GM18505 (cell line): Measurements from ENCODE around the gene SUCO.

ENCODE experiments used
- ATAC-seq: cut with Tn5 transposase; IDR thresholded peaks from one replicate; pipeline ENCODE4 v1.9.1; 2021; ENCODE audit not compliant: unreplicated experiment
- POLR2A ChIP-seq: IDR thresholded peaks from 4 replicates; pipeline ENCODE4 v1.6.1; 2011; ENCODE audit warnings: borderline replicate concordance; ENCODE audit not compliant: insufficient read depth, insufficient read length; ENCODE audit errors: extremely low read depth

The SUCO gene

DNA sequence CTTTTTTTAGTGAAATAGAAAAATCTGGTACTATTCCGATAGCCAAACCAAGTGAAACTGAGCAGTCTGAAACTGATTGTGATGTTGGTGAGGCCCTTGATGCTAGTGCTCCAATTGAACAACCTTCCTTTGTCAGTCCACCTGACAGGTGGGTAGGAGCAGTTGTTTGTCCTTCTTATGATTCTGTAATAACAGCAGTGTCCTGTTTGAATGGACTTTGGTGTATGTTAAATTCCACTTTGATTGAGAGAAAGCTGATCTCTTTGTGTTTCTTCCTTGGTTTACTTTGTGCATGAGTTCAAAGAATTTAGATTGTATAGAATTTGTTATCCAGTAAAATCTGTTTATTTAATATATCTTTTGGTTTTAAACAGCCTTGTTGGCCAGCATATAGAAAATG is 24.3 kb downstream of the SUCO start:
- TF ChIP-seq POLR2A, result no peak
- ATAC-seq, result no peak

DNA sequence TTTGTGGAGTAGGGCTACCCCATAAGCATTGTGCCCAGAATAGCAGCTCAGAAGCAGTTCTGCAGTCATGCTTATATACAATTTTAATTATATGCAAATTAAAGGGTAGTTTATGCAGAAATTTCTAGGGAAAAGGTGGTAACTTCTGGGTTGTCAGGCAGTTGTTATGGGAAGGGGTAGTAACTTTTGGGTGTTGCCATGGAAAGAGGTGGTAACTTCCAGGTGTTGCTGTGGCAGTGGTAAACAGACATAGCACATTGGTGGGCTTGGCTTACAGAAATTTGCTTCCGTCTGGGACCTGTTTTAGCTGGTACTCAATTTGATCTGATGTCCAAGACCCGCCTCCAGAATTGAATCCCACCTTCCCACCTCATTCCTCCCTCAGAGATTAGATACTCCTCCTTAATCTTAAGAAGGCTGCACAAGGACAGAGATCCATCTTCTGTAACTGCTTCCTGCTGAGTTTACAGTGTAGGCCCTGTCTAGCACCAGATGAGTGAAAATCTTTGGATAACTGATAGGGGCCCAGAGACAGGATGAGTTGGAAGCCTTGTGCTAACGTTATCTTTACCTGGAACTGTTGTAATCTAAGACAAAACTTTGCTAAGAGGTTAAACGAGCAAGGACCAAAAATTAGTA is 26.7 kb downstream of the SUCO start:
- ATAC-seq, result no peak
- TF ChIP-seq POLR2A, result no peak

DNA sequence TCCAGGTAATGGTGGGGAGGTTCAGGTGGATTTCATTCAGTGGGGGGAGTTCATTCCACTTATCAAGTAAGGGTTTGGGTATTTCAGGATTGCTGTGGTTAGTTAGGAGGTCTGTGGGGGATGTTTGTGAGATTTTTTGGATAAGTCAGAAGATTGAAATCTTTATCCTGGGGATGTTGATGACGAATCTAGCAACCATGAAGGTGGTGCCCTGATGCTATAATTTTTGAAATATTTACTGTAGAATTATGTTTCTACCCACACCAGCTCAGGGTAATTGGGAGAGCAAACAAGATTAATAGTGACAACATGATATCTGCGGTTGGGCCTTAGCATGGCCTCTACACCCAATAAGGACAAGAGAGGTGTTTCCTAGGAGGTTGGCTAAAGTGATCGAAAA is 28.3 kb downstream of the SUCO start:
- ATAC-seq, result no peak
- no peak for TF ChIP-seq POLR2A

DNA sequence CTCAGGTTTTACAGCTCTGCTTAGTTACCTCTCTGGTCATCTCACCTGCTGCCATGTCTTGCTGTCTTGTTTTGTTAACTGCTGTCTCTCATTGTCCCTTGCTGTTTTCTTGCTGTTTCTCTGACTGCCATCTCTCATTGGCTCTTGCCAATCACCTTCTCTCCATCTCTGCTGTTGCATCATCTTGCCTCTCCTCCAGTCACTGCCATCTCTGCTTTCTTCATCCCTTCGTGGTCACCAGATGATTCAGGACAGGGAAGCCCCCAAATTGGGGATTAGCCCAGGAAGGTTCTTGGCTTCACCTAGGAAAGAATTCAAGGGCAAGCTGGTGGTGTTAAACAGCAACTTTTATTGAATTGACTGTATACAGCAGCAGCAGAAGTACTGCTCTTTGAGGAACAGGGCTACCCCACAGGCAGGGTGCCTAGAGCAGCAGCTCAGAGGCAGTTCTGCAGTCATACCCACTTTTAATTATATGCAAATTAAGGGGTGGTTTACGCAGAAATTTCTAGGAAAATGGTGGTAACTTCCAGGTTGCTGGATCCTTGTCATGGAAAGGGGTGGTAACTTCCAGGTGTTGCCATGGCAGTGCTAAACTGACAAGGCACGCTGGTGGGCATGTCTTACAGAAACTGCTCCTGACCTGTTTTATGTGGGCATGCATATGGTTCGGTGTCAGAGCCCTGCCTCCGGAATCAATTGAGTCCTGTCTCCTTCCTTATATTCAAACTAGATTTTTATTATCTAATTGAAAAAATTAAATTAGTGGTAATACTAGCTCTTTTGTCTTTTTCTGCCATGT is 33.4 kb downstream of the SUCO start:
- TF ChIP-seq POLR2A, result no peak
- no peak for ATAC-seq

DNA sequence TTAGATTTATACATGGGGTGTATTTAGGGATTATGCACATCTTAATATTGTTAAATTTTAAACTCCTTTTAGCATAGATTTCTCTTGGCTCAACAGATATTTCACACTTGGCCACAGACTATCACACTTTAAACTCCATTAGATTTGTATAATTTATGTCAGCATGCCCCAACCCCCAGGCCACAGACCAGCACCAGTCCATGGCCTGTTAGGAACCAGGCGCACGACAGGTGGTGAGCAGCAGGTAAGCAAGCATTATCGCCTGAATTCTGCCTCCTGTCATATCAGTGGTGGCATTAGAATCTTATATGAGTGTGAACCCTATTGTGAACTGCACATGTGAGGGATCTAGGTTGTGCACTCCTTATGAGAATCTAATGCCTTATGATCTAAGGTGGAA is 34.8 kb downstream of the SUCO start:
- no peak for ATAC-seq
- TF ChIP-seq POLR2A, result no peak

GRCh38 chr1:172574080-172574479 is 41.1 kb downstream of the SUCO start:
- TF ChIP-seq POLR2A, result no peak
- ATAC-seq, result no peak

DNA sequence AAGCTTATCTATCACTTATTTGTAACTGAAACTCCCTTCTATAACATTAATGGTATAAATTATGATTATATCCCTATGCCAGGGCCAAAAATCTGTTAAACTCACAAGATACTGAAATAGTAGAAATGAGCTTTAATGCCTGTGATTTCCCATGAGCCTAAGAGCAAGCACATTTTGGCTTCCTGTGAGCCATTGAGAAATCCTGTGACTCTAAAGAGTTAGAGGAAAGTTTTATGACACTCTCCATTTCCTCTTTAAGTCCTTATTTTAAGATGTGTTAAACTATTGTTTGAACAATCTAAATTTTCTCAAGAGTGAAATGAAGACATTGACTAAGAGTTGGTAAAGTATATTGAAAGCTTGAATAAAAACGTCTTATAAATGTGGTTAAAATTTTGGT is 45.6 kb downstream of the SUCO start:
- TF ChIP-seq POLR2A, result no peak
- no peak for ATAC-seq

GRCh38 chr1:172581273-172581672 is 48.3 kb downstream of the SUCO start:
- ATAC-seq, result no peak

DNA sequence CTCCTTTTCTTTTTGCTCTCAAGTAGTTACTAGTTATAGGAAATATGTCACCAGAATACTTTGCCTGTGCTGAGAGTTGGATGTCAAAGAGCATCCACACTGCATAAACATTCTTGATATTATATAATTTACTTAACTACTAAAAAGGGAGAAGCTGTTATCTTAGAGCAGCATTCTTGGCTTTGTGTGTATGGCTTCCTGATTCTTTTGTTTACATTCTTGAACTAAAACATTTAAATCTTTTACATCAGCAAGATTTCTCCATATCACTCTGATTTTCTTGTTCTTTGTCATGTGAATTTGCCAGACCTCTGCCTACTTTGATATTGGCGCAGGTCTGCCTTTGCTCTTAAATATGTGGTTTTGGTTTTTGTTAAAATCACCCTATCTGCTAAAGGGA is 48.8 kb downstream of the SUCO start:
- TF ChIP-seq POLR2A, result no peak
- no peak for ATAC-seq

More at GRCh38 chr1:172581273-172581672, 48.3 kb downstream of the SUCO start:
- no peak for TF ChIP-seq POLR2A

DNA sequence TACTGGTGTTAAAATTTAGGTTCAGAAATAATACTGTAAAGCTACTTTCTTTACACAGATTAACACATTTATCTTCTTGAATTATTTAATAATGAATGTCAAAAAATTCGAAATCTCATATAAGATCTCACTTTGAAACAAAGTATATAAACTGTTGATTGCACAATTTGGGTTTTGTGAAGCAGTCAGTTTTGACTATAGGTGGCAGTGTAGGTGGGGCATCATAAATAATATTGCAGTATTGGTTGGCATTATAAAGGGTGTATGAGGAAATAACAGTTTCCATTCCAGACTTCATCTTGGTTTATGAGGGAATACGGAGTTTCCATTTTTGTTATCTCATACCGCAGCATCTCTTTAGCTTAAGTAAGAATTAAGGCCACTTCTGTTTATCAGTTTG is 49.9 kb downstream of the SUCO start:
- ATAC-seq, result no peak
- no peak for TF ChIP-seq POLR2A

- no peak for ATAC-seq
- TF ChIP-seq POLR2A, result no peak
These were observed 52.4 kb downstream of the SUCO start for GRCh38 chr1:172585348-172585747.

DNA sequence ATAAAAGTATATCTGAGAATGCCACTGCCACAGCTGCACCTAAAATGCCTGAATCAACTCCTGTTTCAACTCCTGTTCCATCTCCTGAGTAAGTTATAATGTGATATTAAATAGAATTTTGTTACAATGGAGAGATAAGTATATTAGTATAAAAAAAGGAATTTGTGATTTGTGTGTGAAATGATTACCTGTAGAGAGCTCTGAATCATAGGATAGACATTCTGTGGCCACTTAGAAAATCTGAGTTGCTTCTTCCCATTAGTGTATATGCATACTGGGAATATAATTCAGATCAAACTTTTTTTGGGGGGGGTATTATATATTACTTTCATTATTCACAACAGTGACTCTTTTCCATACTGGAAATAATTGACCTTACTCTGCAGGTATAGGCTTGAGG is 52.9 kb downstream of the SUCO start:
- no peak for TF ChIP-seq POLR2A
- no peak for ATAC-seq

- TF ChIP-seq POLR2A, result no peak
- ATAC-seq, result no peak
These were observed 55.6 kb downstream of the SUCO start for GRCh38 chr1:172588296-172589291.
